GM12801 (cell line): ENCODE results near the gene PRR29.

Experiments
- TF ChIP-seq, protein P1 (sequence below): IDR thresholded peaks from one replicate; pipeline ENCODE4 v1.5.1; 2011; ENCODE audit warnings: control low read depth; ENCODE audit not compliant: insufficient read length; ENCODE audit errors: extremely low read depth

Gene PRR29

DNA sequence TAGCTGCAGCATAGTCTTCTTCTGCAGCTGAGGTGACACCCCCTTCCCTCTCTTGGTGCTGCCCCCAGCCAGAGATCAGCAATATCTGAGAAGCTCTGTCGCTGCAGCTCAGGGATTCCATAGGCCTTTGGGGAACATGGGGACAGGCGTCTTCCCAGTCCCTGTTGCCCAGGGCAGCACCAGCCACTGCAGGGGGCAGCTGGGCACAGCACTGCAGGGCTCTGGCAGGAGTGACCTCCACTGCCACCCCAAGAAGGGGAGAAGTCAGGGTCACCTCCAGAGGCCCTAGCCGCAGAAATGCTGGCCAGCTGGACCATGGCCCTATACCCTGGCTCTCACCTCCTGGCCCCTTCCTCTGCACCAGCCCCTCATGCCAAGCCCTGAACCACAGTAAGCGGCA lies 42.4 kb upstream of the PRR29 start:
- TF ChIP-seq, protein P1, sequence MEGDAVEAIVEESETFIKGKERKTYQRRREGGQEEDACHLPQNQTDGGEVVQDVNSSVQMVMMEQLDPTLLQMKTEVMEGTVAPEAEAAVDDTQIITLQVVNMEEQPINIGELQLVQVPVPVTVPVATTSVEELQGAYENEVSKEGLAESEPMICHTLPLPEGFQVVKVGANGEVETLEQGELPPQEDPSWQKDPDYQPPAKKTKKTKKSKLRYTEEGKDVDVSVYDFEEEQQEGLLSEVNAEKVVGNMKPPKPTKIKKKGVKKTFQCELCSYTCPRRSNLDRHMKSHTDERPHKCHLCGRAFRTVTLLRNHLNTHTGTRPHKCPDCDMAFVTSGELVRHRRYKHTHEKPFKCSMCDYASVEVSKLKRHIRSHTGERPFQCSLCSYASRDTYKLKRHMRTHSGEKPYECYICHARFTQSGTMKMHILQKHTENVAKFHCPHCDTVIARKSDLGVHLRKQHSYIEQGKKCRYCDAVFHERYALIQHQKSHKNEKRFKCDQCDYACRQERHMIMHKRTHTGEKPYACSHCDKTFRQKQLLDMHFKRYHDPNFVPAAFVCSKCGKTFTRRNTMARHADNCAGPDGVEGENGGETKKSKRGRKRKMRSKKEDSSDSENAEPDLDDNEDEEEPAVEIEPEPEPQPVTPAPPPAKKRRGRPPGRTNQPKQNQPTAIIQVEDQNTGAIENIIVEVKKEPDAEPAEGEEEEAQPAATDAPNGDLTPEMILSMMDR: no peak

DNA sequence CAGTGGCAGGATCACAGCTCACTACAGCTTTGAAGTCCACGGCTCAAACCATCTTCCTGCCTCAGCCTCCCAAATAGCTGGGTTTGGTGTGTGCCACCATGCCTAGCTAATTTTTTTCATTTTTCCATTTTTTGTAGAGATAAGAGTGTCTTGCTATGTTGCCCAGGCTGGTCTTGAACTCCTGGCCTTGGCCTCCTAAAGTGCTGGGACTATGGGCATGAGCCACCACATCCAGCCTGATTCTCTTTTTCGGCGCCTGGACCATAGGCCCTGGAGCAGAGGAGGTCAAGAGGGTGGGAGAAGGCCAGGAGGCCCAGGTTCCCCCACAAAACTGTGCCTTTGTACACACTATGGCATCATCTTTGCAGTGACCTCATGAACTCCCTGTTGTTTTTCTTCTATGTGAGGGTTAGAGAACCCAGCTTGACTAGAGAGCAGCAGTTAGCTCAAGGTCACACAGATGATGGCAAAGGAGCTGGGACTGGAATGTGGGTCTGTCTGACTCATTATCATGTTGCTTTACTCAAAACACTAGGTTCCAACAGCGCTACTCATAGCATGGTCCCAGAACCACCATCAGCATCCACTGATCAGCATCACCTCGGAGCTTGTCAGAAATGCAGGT lies 41.7 kb upstream of the PRR29 start:
- TF ChIP-seq, protein P1: no peak

GRCh38 chr17:63960006-63960405 lies 38.1 kb upstream of the PRR29 start:
- TF ChIP-seq, protein P1: no peak

GRCh38 chr17:63960430-63960829 lies 37.7 kb upstream of the PRR29 start:
- TF ChIP-seq, protein P1: no peak

DNA sequence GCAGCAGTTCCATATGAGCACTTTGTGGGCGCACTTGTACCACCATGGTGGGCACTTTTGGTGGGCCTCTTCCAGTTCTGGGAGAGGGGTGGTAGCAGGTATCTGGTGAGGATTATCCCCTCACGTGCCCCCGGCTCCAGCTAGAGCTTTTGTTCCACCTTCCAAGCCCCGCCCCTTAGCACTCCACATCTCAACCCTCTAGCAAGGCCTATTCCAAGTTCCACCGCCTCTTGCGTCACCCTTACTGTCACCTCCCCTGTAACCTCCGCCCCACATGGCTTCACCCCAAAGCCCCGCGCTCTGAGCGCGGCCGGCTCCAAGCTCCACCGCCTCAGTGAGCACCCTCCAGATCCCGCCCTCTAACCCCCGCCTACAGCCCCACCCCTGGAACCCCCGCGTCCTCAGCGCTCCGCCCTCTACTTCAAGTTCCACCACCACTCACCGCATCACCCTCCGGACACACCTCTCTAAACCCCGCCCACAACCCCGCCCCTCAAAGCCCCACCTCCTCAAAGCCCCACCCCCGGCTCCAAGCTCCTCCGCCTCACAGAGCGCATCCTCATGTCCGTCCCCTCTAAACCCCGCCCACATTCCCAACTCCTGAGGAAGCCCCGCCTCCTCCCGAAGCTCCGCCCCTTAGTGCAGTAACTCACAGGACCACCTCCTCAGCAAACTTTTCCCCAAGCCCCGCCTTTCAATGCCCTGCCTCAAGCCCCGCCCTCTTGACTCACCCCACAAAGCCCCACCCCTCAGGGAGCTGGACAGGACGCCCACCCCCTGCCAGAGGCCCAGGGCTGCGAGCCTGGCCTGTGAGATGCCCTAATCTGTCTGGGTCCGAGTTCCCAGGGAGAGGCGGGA lies 36.6 kb upstream of the PRR29 start:
- TF ChIP-seq, protein P1: no peak

DNA sequence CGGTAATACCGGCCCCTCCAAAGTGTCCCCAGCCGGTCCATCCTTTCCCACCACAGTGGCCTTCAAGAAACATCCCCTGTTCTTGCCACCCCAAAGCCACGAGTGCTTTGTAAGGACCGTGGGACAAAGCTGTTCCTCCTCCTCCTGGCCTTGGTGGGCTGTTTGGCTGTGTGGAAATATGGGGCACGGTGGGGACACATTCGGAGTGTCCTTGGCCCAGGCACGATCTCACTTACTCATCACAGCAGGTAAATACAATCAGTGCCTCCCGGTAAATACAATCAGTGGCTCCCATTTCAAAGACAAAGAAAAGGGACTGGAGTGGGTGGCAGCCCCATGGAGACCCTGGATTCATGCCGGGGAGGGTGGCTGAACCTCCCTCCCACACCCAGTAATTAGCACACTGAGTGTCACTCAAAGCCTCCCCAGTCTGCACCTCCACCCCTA lies 35.8 kb upstream of the PRR29 start:
- TF ChIP-seq, protein P1: no peak

GRCh38 chr17:63963123-63963522 lies 35.0 kb upstream of the PRR29 start:
- TF ChIP-seq, protein P1: no peak
